HL-60 (cell line): ENCODE data around the gene ESRRB.

ENCODE experiments used
- DNase-seq, 2 experiments: peaks; one replicate each; pipeline ENCODE4 v3.0.0-alpha.2; 2010 to 2020; ENCODE audit warnings: low read depth in 1 of 2, low spot score in 1 of 2
- H3K27ac ChIP-seq: fragments of 250-450 bp; sonication (Bioruptor Pico); replicated peaks from 2 replicates; pipeline ENCODE4 v1.5.1; 2020; ENCODE audit warnings: mild to moderate bottlenecking, moderate library complexity
- H3K27me3 ChIP-seq: fragments of 250-450 bp; sonication (Bioruptor Pico); 2 replicates; pipeline ENCODE4 v1.5.1; 2021; ENCODE audit warnings: mild to moderate bottlenecking, moderate library complexity; ENCODE audit not compliant: insufficient read depth, poor library complexity, severe bottlenecking
- H3K4me3 ChIP-seq: replicated peaks from 2 replicates; pipeline ENCODE4 v1.5.1; 2011; ENCODE audit warnings: mild to moderate bottlenecking, control low read depth, low read length; ENCODE audit not compliant: insufficient read depth
- CTCF ChIP-seq: IDR thresholded peaks from one replicate; pipeline ENCODE4 v1.5.1; 2011; ENCODE audit warnings: low read length, control low read depth, inconsistent platforms; ENCODE audit not compliant: insufficient read depth
- GABPA ChIP-seq: IDR thresholded peaks from 2 replicates; pipeline ENCODE4 v1.6.1; 2012; ENCODE audit warnings: low read depth
- POLR2AphosphoS5 ChIP-seq: IDR thresholded peaks from 2 replicates; pipeline ENCODE4 v1.6.1; 2012; ENCODE audit warnings: low read depth
- SPI1 ChIP-seq: IDR thresholded peaks from 2 replicates; pipeline ENCODE4 v1.6.1; 2012; ENCODE audit warnings: low read depth, mild to moderate bottlenecking, borderline replicate concordance
- TF ChIP-seq, protein P1 (sequence below): IDR thresholded peaks from 2 replicates; pipeline ENCODE4 v1.6.1; 2012; ENCODE audit warnings: low read depth; ENCODE audit not compliant: insufficient replicate concordance

Gene ESRRB

DNA sequence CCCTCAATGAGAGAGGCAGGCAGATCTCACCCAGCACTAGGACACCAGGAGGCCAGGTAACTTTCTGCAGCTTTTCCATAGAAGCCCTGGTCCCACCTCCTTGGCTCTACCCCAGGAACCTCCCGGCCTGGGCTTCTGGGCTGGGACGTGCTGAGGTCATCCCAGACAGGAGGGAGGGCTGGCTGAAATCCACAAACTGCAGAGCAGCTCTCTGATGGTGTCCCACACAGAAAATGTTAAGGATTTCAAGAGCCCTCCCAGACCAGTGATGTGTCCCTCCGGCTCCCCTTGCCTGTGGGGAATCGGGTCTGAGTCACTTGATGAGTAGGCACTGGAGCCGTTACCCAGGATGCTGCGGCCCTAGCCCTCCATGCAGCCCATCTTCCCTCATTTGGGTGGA lies 124.1 kb downstream of the ESRRB start:
- DNase-seq = no peak
- TF ChIP-seq POLR2AphosphoS5 = no peak
- TF ChIP-seq CTCF = no peak
- TF ChIP-seq, protein P1, sequence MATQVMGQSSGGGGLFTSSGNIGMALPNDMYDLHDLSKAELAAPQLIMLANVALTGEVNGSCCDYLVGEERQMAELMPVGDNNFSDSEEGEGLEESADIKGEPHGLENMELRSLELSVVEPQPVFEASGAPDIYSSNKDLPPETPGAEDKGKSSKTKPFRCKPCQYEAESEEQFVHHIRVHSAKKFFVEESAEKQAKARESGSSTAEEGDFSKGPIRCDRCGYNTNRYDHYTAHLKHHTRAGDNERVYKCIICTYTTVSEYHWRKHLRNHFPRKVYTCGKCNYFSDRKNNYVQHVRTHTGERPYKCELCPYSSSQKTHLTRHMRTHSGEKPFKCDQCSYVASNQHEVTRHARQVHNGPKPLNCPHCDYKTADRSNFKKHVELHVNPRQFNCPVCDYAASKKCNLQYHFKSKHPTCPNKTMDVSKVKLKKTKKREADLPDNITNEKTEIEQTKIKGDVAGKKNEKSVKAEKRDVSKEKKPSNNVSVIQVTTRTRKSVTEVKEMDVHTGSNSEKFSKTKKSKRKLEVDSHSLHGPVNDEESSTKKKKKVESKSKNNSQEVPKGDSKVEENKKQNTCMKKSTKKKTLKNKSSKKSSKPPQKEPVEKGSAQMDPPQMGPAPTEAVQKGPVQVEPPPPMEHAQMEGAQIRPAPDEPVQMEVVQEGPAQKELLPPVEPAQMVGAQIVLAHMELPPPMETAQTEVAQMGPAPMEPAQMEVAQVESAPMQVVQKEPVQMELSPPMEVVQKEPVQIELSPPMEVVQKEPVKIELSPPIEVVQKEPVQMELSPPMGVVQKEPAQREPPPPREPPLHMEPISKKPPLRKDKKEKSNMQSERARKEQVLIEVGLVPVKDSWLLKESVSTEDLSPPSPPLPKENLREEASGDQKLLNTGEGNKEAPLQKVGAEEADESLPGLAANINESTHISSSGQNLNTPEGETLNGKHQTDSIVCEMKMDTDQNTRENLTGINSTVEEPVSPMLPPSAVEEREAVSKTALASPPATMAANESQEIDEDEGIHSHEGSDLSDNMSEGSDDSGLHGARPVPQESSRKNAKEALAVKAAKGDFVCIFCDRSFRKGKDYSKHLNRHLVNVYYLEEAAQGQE = no peak
- no peak for TF ChIP-seq SPI1
- TF ChIP-seq GABPA = no peak
- no peaks in the 10 kb centered on the region for H3K27me3 ChIP-seq
- H3K4me3 ChIP-seq = no peak overlapping the region
- no peak overlapping the region for H3K27ac ChIP-seq

- Histone ChIP-seq H3K4me3 (no peak overlapping the region), H3K27ac (no peak overlapping the region), H3K27me3 (no peaks in the 10 kb centered on the region)
- TF ChIP-seq SPI1 = no peak
- TF ChIP-seq, protein P1 = no peak
- no peak for TF ChIP-seq GABPA
- TF ChIP-seq CTCF = no peak
- DNase-seq = no peak
Measured at GRCh38 chr14:76500480-76500879, 124.5 kb downstream of the ESRRB start.

DNA sequence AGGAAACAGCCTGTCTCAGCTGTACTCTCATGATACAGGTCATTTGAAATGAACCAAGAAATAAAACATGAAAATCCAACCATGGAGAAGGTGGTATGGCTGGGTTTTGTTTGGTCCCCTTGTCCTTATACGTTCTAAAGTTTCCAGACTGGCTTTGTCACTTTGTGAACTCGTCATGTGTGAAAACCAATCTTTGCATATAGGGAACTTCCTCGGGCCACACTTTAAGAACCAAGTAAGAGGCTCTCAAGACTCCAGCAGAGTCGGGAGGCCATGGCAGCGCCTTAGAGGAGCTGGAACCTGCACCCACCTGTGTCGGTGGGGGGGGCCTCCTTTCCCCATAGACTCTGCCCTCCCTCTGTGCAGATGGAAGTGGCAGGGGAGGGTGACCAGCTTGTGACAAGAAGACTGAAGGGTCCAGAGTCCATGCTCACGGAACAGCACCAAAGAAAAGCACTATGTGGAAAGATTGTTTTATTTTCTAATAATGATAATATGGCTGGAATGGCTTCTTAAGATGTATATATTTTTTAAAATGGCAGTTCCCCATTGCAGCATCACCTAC lies 125.3 kb downstream of the ESRRB start:
- no peaks in the 10 kb centered on the region for H3K27me3 ChIP-seq
- no peak overlapping the region for H3K4me3 ChIP-seq
- DNase-seq = no peak
- TF ChIP-seq, protein P1 = no peak
- TF ChIP-seq POLR2AphosphoS5 (no peak), SPI1 (no peak), GABPA (no peak), CTCF (no peak)
- H3K27ac ChIP-seq = no peak overlapping the region
